Motor neuron (in vitro differentiated cells): ENCODE data around the gene THBD. TPM values are rescaled to one million over a fixed set of nuclear protein-coding genes. Genes with fewer than 3 reads are reported as not detected.

Experiments
- ATAC-seq, 8 experiments: fragments of 200-7000 bp; cut with Tn5 transposase; replicated peaks in 6 of 8; 2 replicates each; pipeline ENCODE4 v1.8.0; 2021; ENCODE audit warnings: mild to moderate bottlenecking in 8 of 8, moderate library complexity in 8 of 8
- H3K27ac ChIP-seq, 2 donors: fragments of 250-450 bp; sonication (Bioruptor Pico); 2 replicates each; pipeline ENCODE4 v1.9.0; 2021; ENCODE audit warnings: antibody characterized with exemption in 2 of 2, mild to moderate bottlenecking in 2 of 2, moderate library complexity in 1 of 2
- H3K4me1 ChIP-seq, 2 donors: fragments of 250-450 bp; sonication (Bioruptor Pico); replicated peaks in 1 of 2; 2 replicates each; pipeline ENCODE4 v1.6.1; 2021; ENCODE audit warnings: antibody characterized with exemption in 2 of 2, mild to moderate bottlenecking in 2 of 2, moderate library complexity in 1 of 2
- H3K4me3 ChIP-seq, 5 donors: fragments of 250-450 bp; sonication (Bioruptor Pico); 2 replicates each; pipeline ENCODE4 v1.9.0; 2021; ENCODE audit warnings: antibody characterized with exemption in 5 of 5, mild to moderate bottlenecking in 5 of 5, moderate library complexity in 4 of 5
- WGBS, 10 experiments: fragments of 450-650 bp; shearing (Covaris generic); methylation state at CpG; one replicate each; pipeline ENCODE4 v1.0.0; 2022; 5-methylcytosine and 5-hydroxymethylcytosine counted together
- in situ Hi-C, 9 experiments: fragments of 400-800 bp; cut with MboI; loops; one replicate each; pipeline ENCODE4 v1.15.0; 2021; ENCODE audit warnings: low sequenced_read_pairs in 9 of 9, low pct_unique_long_range_greater_than_20kb in 2 of 9; ENCODE audit not compliant: unreplicated experiment in 9 of 9
- total RNA-seq, 8 experiments: library from RNA; unstranded; fragments of 300-600 nt; gene quantifications; 2 replicates each; pipeline versions ENCODE4 v1.2.3 to v1.2.4, GENCODE V29; 2022

THBD gene
- total RNA-seq, 8 experiments from 2014 or later, result 0.04 to 7.3 (median 0.23) TPM

GRCh38 chr20:23022849-23023248 lies 26.6 kb downstream of the THBD start:
- Histone ChIP-seq H3K4me1 (no peaks in the 10 kb centered on the region), H3K4me3 (no peak overlapping the region), H3K27ac (no peak overlapping the region)
- 75 to 100% (median 91%) methylated on average over 1 to 4 of the region's 4 CpGs for WGBS, 10 experiments
- in situ Hi-C loops, result no loop called here
- ATAC-seq, result no peak

GRCh38 chr20:23021951-23022350 lies 27.5 kb downstream of the THBD start:
- 50 to 100% (median 73%) methylated on average over 2 to 4 of the region's 5 CpGs; no CpG with 5 or more reads in 5 of the 10 experiments for WGBS, 10 experiments
- in situ Hi-C loops, result no loop called here

GRCh38 chr20:23021541-23021940 lies 27.9 kb downstream of the THBD start:
- H3K4me3 ChIP-seq, result no peak overlapping the region
- WGBS, 10 experiments, result 50 to 86% (median 83%) methylated on average over 1 of the region's 1 CpG; no CpG with 5 or more reads in 7 of the 10 experiments
- in situ Hi-C loops, result no loop called here
- no peaks in the 10 kb centered on the region for H3K4me1 ChIP-seq
- ATAC-seq, result peak in 2 of 8 experiments; percentile 16 to 23
- H3K27ac ChIP-seq, result no peak overlapping the region

More at GRCh38 chr20:23021951-23022350, 27.5 kb downstream of the THBD start:
- no peak overlapping the region for H3K4me3 ChIP-seq
- ATAC-seq, result peak in 3 of 8 experiments; percentile 41 to 64 (median 59)
- H3K27ac ChIP-seq, result no peak overlapping the region
- no peaks in the 10 kb centered on the region for H3K4me1 ChIP-seq

GRCh38 chr20:23020230-23021018 lies 29.0 kb downstream of the THBD start:
- H3K4me1 ChIP-seq, result no peaks in the 10 kb centered on the region
- WGBS, 10 experiments, result 7 to 100% (median 70%) methylated on average over 1 to 11 of the region's 12 CpGs
- in situ Hi-C loops, result no loop called here
- no peak overlapping the region for H3K4me3 ChIP-seq
- no peak overlapping the region for H3K27ac ChIP-seq
- peak in 3 of 8 experiments; percentile 83 to 91 (median 86) for ATAC-seq

GRCh38 chr20:23019403-23019802 lies 30.1 kb downstream of the THBD start:
- in situ Hi-C loops, result no loop called here
- 17 to 81% (median 60%) methylated on average over 1 to 6 of the region's 7 CpGs; no CpG with 5 or more reads in 1 of the 10 experiments for WGBS, 10 experiments
- no peak for ATAC-seq
- H3K4me3 ChIP-seq, result no peak overlapping the region
- no peak overlapping the region for H3K27ac ChIP-seq
- H3K4me1 ChIP-seq, result no peaks in the 10 kb centered on the region

- in situ Hi-C loops, result no loop called here
- Histone ChIP-seq H3K4me3 (no peak overlapping the region), H3K27ac (no peak overlapping the region), H3K4me1 (no peaks in the 10 kb centered on the region)
- 40 to 90% (median 65%) methylated on average over 1 to 7 of the region's 11 CpGs; no CpG with 5 or more reads in 4 of the 10 experiments for WGBS, 10 experiments
- ATAC-seq, result no peak
Measured at GRCh38 chr20:23018941-23019340, 30.5 kb downstream of the THBD start.

- H3K27ac ChIP-seq, result no peak overlapping the region
- in situ Hi-C loops, result no loop called here
- ATAC-seq, result no peak
Measured at GRCh38 chr20:23018432-23018831, 31.0 kb downstream of the THBD start.

GRCh38 chr20:23017516-23017915 lies 32.0 kb downstream of the THBD start:
- Histone ChIP-seq H3K27ac (no peak overlapping the region), H3K4me3 (no peak overlapping the region), H3K4me1 (no peaks in the 10 kb centered on the region)
- 0 to 56% (median 18%) methylated on average over 1 to 2 of the region's 2 CpGs; no CpG with 5 or more reads in 4 of the 10 experiments for WGBS, 10 experiments
- in situ Hi-C loops, result no loop called here
- no peak for ATAC-seq

More at GRCh38 chr20:23018432-23018831, 31.0 kb downstream of the THBD start:
- H3K4me1 ChIP-seq, result no peaks in the 10 kb centered on the region
- H3K4me3 ChIP-seq, result no peak overlapping the region

- no peak for ATAC-seq
- H3K27ac ChIP-seq, result no peak overlapping the region
- 39 to 88% (median 67%) methylated on average over 1 to 5 of the region's 5 CpGs; no CpG with 5 or more reads in 1 of the 10 experiments for WGBS, 10 experiments
- H3K4me1 ChIP-seq, result no peaks in the 10 kb centered on the region
- H3K4me3 ChIP-seq, result no peak overlapping the region
- in situ Hi-C loops, result no loop called here
Measured at GRCh38 chr20:23013429-23013828, 36.0 kb downstream of the THBD start.

GRCh38 chr20:23011008-23011721 lies 38.3 kb downstream of the THBD start:
- WGBS, 10 experiments, result 40 to 100% (median 76%) methylated on average over 1 to 9 of the region's 11 CpGs; no CpG with 5 or more reads in 2 of the 10 experiments
- Histone ChIP-seq H3K4me3 (no peak overlapping the region), H3K27ac (no peak overlapping the region), H3K4me1 (no peaks in the 10 kb centered on the region)
- in situ Hi-C loops, result no loop called here
- ATAC-seq, result no peak

GRCh38 chr20:23010096-23010495 lies 39.4 kb downstream of the THBD start:
- Histone ChIP-seq H3K4me1 (no peaks in the 10 kb centered on the region), H3K27ac (no peak overlapping the region), H3K4me3 (no peak overlapping the region)
- ATAC-seq, result no peak
- in situ Hi-C loops, result no loop called here
- 40 to 100% (median 78%) methylated on average over 1 to 5 of the region's 5 CpGs; no CpG with 5 or more reads in 3 of the 10 experiments for WGBS, 10 experiments

GRCh38 chr20:23009636-23010035 lies 39.8 kb downstream of the THBD start:
- no peak overlapping the region for H3K27ac ChIP-seq
- 0 to 43% (median 42%) methylated on average over 1 to 2 of the region's 3 CpGs; no CpG with 5 or more reads in 7 of the 10 experiments for WGBS, 10 experiments
- no peak overlapping the region for H3K4me3 ChIP-seq
- in situ Hi-C loops, result no loop called here
- no peaks in the 10 kb centered on the region for H3K4me1 ChIP-seq
- peak in 1 of 8 experiments; percentile 29 for ATAC-seq

- Histone ChIP-seq H3K4me3 (no peak overlapping the region), H3K4me1 (no peaks in the 10 kb centered on the region), H3K27ac (no peak overlapping the region)
- WGBS, 10 experiments, result 60% methylated on average over 2 of the region's 2 CpGs; no CpG with 5 or more reads in 9 of the 10 experiments
- ATAC-seq, result peak in 1 of 8 experiments; percentile 64
- in situ Hi-C loops, result no loop called here
Measured at GRCh38 chr20:23008667-23009066, 40.8 kb downstream of the THBD start.
